Measurements from ENCODE around the gene NOXA1. TPM values are rescaled to one million over a fixed set of nuclear protein-coding genes. Genes with fewer than 3 reads are reported as not detected.

The NOXA1 gene
- total RNA-seq, 1 donor from 2014 or later, result 6.5 TPM

DNA sequence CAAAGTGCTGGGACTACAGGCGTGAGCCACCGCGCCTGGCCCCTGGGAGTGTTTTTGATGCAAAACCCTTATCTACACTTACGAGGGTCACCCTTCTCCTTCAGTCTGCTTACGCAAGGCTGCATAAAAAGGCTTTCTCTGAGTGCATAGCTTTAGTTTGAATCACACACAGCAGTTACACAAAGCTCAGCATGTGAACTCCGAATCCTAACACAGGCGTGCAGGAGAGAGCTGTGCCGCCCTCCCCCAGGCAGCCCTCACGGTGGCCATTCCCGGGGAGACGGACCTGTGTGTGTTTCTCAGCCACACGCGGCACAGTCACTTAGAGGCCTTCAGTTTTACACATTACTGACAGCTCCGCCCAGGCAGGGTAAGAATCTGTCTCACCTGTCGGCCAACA is 27.0 kb upstream of the NOXA1 start:
- TF ChIP-seq, protein P1, sequence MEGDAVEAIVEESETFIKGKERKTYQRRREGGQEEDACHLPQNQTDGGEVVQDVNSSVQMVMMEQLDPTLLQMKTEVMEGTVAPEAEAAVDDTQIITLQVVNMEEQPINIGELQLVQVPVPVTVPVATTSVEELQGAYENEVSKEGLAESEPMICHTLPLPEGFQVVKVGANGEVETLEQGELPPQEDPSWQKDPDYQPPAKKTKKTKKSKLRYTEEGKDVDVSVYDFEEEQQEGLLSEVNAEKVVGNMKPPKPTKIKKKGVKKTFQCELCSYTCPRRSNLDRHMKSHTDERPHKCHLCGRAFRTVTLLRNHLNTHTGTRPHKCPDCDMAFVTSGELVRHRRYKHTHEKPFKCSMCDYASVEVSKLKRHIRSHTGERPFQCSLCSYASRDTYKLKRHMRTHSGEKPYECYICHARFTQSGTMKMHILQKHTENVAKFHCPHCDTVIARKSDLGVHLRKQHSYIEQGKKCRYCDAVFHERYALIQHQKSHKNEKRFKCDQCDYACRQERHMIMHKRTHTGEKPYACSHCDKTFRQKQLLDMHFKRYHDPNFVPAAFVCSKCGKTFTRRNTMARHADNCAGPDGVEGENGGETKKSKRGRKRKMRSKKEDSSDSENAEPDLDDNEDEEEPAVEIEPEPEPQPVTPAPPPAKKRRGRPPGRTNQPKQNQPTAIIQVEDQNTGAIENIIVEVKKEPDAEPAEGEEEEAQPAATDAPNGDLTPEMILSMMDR (IDR thresholded peaks at IDR 0.05), result no peak
- Histone ChIP-seq H3K27me3 (no peaks in the 10 kb centered on the region), H3K9me3 (no peaks in the 10 kb centered on the region), H3K4me1 (no peaks in the 10 kb centered on the region), H3K4me3 (no peak overlapping the region), H3K27ac (no peak overlapping the region), H3K36me3 (no peaks in the 10 kb centered on the region)
- DNase-seq, result no peak
- intact Hi-C loops (cut with DNase I), result no loop called here
- ATAC-seq, result no peak

GRCh38 chr9:137396634-137397367 is 26.4 kb upstream of the NOXA1 start:
- Histone ChIP-seq H3K9me3 (no peaks in the 10 kb centered on the region), H3K4me1 (no peaks in the 10 kb centered on the region), H3K27ac (no peak overlapping the region), H3K36me3 (no peaks in the 10 kb centered on the region), H3K27me3 (no peaks in the 10 kb centered on the region), H3K4me3 (no peak overlapping the region)
- DNase-seq (peak; percentile 53), ATAC-seq (no peak)
- TF ChIP-seq, protein P1 (IDR thresholded peaks at IDR 0.05), result no peak
- intact Hi-C loops (cut with DNase I), result no loop called here

GRCh38 chr9:137397675-137398423 is 25.3 kb upstream of the NOXA1 start:
- intact Hi-C loops (cut with DNase I), result no loop called here
- Histone ChIP-seq H3K9me3 (no peaks in the 10 kb centered on the region), H3K4me3 (no peak overlapping the region), H3K27ac (no peak overlapping the region), H3K27me3 (no peaks in the 10 kb centered on the region), H3K36me3 (no peaks in the 10 kb centered on the region), H3K4me1 (no peaks in the 10 kb centered on the region)
- TF ChIP-seq, protein P1 (IDR thresholded peaks at IDR 0.05), result no peak
- ATAC-seq, result no peak
- no peak for DNase-seq

DNA sequence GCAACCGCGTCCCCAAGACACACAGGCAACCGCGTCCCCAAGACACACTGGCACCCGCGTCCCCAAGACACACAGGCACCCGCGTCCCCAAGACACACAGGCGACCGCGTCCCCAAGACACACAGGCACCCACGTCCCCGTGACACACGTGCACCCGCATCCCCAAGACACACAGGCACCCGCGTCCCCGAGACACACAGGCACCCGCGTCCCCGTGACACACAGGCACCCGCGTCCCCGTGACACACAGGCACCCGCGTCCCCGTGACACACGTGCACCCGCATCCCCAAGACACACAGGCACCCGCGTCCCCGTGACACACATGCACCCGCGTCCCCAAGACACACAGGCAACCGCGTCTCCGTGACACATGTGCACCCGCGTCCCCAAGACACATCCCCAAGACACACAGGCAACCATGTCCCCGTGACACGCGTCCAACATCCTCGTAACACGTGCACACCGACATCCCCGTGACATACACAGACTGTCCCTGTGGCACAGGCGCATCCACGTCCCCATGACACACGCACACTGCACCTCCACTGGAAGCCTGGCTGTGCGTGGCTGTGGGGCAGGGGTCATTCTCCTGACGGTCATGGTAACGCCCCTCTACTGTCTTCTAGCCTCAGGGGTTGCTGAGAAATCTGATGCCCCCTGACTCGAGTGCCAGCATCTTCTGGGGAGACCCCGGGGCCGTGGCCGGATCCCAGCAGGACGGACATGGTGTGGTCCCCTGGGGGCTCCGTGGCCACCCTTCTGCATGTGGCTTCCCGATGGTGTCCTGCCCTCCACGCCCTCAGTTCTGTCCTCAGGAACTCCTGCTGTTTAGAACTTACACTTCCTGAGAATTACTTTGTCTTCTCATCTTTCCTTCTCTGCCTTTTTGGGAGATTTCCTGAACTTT is 24.4 kb upstream of the NOXA1 start:
- H3K4me1 ChIP-seq, result no peaks in the 10 kb centered on the region
- intact Hi-C loops (cut with DNase I), result no loop called here

DNA sequence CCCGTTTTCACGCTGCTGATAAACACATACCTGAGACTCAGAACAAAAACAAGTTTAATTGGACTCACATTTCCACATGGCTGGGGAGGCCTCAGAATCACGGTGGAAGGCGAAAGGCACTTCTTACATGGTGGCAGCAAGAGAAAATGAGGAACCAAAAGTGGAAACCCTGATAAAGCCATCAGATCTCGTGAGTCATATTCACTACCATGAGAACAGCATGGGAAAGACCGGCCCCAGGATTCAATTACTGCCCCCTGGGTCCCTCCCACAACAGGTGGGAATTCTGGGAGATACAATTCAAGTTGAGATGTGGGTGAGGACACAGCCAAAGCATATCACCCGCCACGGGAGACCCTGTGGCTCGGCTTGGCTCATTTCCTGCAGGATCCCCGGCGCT is 20.4 kb upstream of the NOXA1 start:
- no peaks in the 10 kb centered on the region for H3K27me3 ChIP-seq
- H3K36me3 ChIP-seq, result no peaks in the 10 kb centered on the region
- ATAC-seq (no peak), DNase-seq (no peak)
- TF ChIP-seq, protein P1 (IDR thresholded peaks at IDR 0.05), result no peak
- H3K4me1 ChIP-seq, result peaks cover 10% of the 10 kb centered on the region
- no peak overlapping the region for H3K27ac ChIP-seq
- no peaks in the 10 kb centered on the region for H3K9me3 ChIP-seq
- no peak overlapping the region for H3K4me3 ChIP-seq
- intact Hi-C loops (cut with DNase I), result loop anchor here (10.0 kb wide), 1 partner anchor 108 kb away; no protein-coding TSS in a partner anchor

More for the DNA sequence above, 24.4 kb upstream of the NOXA1 start:
- DNase-seq (no peak), ATAC-seq (no peak)
- Histone ChIP-seq H3K27me3 (no peaks in the 10 kb centered on the region), H3K27ac (no peak overlapping the region), H3K36me3 (no peaks in the 10 kb centered on the region), H3K4me3 (no peak overlapping the region), H3K9me3 (no peaks in the 10 kb centered on the region)
- TF ChIP-seq, protein P1 (IDR thresholded peaks at IDR 0.05), result no peak

All from upper lobe of right lung (tissue), 1 donor.